ENCODE data around the gene CCDC90B. TPM values are rescaled to one million over a fixed set of nuclear protein-coding genes. Genes with fewer than 3 reads are reported as not detected.
"Not testable (repeated sequence)": the region's sequence is repeated elsewhere in the genome, so short reads cannot be mapped to it uniquely, and the experiment has no call there.

CCDC90B gene
- total RNA-seq, 3 donors from 2014 or later = 26.6 to 38.3 (median 26.6) TPM

- Histone ChIP-seq H3K4me1 (ENCODE audit: low read depth) (no peaks in the 10 kb centered on the region), H3K4me3 (no peak overlapping the region), H3K9me3 (no peaks in the 10 kb centered on the region), H3K36me3 (ENCODE audit: low read depth) (no peaks in the 10 kb centered on the region)
- intact Hi-C loops (cut with DNase I, micrococcal nuclease) = no loop called here
- no peak for ATAC-seq
- DNase-seq = no peak
- TF ChIP-seq CTCF (IDR thresholded peaks at IDR 0.05) = no peak
These were observed 24.6 kb upstream of the CCDC90B start for GRCh38 chr11:83310718-83311117.

DNA sequence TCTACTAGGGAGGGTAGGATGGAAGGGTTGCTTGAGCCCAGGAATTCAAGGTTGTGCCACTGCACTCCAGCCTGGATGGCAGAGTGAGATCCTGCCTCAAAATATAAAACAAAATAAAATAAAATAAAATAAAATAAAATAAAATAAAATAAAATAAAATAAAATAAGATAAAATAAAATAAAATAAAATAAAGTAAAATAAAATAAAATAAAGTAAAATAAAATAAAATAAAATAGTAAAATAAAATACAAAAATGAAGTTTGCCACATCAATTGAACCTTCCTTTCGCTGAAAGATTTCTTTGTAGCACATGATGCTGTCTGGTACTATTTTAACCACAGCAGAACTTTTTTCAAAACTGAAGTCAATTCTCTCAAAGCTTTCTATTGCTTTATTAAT, 22.4 kb upstream of the CCDC90B start:
- H3K9me3 ChIP-seq; H3K4me3 ChIP-seq; H3K36me3 ChIP-seq (ENCODE audit: low read depth); ATAC-seq; H3K4me1 ChIP-seq (ENCODE audit: low read depth); DNase-seq; intact Hi-C loops (cut with DNase I, micrococcal nuclease): not testable (repeated sequence)

GRCh38 chr11:83306200-83307080, 20.3 kb upstream of the CCDC90B start:
- no peak for ATAC-seq
- Histone ChIP-seq H3K4me1 (ENCODE audit: low read depth) (no peaks in the 10 kb centered on the region), H3K36me3 (ENCODE audit: low read depth) (no peaks in the 10 kb centered on the region), H3K9me3 (no peaks in the 10 kb centered on the region), H3K4me3 (no peak overlapping the region)
- no peak for DNase-seq
- no peak for TF ChIP-seq CTCF (IDR thresholded peaks at IDR 0.05)
- intact Hi-C loops (cut with DNase I, micrococcal nuclease) = no loop called here

- ATAC-seq = no peak
- no peak overlapping the region for H3K4me3 ChIP-seq
- no peaks in the 10 kb centered on the region for H3K9me3 ChIP-seq
- H3K4me1 ChIP-seq (ENCODE audit: low read depth) = no peaks in the 10 kb centered on the region
- DNase-seq = no peak
- intact Hi-C loops (cut with DNase I, micrococcal nuclease) = no loop called here
- TF ChIP-seq CTCF (IDR thresholded peaks at IDR 0.05) = no peak
- H3K36me3 ChIP-seq (ENCODE audit: low read depth) = no peaks in the 10 kb centered on the region
These were observed 17.1 kb upstream of the CCDC90B start for GRCh38 chr11:83303316-83303715.

GRCh38 chr11:83302151-83302550, 16.0 kb upstream of the CCDC90B start:
- H3K36me3 ChIP-seq (ENCODE audit: low read depth) = no peaks in the 10 kb centered on the region
- H3K9me3 ChIP-seq = no peaks in the 10 kb centered on the region
- DNase-seq (no peak), ATAC-seq (no peak)
- H3K4me3 ChIP-seq = no peak overlapping the region
- H3K4me1 ChIP-seq (ENCODE audit: low read depth) = no peaks in the 10 kb centered on the region
- intact Hi-C loops (cut with DNase I, micrococcal nuclease) = no loop called here
- TF ChIP-seq CTCF (IDR thresholded peaks at IDR 0.05) = no peak

DNA sequence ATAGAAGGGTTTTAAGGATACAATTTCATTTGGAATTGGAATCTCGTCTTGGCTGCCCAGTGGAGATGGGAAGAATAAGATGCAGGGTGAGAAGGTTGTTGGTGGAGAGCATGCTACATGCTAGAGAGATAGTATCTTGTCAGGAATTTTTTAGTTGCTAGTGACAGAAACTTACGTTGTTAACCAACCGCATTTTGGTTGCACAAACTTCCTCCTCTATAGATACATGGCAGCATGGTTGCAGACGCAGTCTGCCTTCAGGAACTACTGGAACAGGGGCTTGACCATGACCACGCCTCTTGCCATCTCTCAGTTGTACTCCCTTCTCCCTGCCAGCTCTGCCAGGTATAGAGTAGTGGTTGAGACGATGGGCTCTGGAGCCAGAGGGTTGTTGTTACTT, 13.5 kb upstream of the CCDC90B start:
- Histone ChIP-seq H3K9me3 (no peaks in the 10 kb centered on the region), H3K36me3 (ENCODE audit: low read depth) (no peaks in the 10 kb centered on the region), H3K4me1 (ENCODE audit: low read depth) (no peaks in the 10 kb centered on the region), H3K4me3 (no peak overlapping the region)
- TF ChIP-seq CTCF (IDR thresholded peaks at IDR 0.05) = no peak
- ATAC-seq (no peak), DNase-seq (no peak)
- intact Hi-C loops (cut with DNase I, micrococcal nuclease) = loop anchor here (10.0 kb wide), 2 partner anchors 425 to 515 kb away; no protein-coding TSS in a partner anchor
